Measurements from ENCODE around the gene BTNL3.
"Not testable (repeated sequence)": the region's sequence is repeated elsewhere in the genome, so short reads cannot be mapped to it uniquely, and the experiment has no call there.

The BTNL3 gene, protein sequence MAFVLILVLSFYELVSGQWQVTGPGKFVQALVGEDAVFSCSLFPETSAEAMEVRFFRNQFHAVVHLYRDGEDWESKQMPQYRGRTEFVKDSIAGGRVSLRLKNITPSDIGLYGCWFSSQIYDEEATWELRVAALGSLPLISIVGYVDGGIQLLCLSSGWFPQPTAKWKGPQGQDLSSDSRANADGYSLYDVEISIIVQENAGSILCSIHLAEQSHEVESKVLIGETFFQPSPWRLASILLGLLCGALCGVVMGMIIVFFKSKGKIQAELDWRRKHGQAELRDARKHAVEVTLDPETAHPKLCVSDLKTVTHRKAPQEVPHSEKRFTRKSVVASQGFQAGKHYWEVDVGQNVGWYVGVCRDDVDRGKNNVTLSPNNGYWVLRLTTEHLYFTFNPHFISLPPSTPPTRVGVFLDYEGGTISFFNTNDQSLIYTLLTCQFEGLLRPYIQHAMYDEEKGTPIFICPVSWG

DNA sequence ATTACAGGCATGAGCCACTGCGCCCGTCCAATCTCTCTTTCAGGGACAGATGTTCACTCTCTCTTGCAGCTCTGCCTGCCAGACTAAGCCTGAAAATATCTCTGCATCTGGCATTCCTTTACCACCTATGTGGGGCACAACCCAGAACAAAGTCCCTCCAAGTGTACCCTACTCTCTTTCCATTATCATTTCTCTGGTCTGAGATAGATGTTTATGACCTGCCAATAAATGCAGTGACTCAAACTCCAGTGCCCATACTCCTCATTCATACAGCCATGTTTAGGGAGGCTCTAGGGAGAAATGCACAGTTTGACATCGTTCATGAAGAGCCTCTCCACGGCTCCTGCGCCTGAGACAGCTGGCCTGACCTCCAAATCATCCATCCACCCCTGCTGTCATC lies at the start of gene BTNL3:
BTNL3 (plus strand) TSS at position 255 of the 400 bp plus-strand sequence. CDS start 183 bp downstream, outside the sequence.
- no peak for DNase-seq

DNA sequence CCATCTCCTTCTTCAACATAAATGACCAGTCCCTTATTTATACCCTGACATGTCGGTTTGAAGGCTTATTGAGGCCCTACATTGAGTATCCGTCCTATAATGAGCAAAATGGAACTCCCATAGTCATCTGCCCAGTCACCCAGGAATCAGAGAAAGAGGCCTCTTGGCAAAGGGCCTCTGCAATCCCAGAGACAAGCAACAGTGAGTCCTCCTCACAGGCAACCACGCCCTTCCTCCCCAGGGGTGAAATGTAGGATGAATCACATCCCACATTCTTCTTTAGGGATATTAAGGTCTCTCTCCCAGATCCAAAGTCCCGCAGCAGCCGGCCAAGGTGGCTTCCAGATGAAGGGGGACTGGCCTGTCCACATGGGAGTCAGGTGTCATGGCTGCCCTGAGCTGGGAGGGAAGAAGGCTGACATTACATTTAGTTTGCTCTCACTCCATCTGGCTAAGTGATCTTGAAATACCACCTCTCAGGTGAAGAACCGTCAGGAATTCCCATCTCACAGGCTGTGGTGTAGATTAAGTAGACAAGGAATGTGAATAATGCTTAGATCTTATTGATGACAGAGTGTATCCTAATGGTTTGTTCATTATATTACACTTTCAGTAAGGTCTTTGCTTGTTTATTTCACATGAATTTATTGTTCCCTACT lies 38.2 kb upstream of the BTNL3 start:
- DNase-seq = no peak

DNA sequence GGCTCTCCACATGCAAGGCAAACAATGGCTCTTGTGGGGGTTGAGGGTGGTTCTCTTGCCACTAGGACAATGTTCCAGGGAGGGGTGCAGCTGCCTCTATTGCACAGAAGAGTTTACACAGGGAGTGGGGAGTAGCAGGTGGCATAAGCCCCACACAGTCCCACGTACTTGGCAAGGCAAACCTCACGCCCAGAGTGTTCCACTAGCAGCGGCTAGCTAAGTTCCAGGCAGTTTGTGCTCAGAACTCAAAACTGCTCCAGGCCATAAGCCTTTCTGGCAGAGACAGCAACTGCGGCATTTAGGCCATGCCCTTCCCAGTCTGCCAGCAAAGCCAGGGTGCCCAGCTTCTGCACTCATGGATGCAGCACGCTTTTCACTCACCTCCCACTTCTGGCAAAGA lies 29.0 kb upstream of the BTNL3 start:
- no peak for DNase-seq

DNA sequence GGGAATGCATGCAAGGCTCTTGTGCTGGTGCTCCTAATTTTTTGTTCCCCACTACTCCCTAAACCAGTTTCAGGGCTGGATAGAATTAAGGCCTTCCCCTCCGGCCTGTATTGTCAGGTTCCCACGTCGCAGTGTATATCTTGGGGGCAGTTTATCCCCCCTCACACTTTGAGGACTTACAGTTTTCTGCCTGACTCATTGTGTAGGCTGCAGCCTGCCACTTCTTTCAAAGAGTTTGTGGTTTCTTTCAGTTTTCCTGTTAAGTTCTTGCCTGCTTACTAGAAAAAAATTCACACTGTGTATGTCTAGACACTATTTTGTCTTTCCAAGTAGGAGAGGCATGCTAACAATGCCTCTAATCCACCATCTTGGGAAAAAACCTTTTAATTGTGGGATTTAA lies 28.4 kb upstream of the BTNL3 start:
- DNase-seq = no peak

DNA sequence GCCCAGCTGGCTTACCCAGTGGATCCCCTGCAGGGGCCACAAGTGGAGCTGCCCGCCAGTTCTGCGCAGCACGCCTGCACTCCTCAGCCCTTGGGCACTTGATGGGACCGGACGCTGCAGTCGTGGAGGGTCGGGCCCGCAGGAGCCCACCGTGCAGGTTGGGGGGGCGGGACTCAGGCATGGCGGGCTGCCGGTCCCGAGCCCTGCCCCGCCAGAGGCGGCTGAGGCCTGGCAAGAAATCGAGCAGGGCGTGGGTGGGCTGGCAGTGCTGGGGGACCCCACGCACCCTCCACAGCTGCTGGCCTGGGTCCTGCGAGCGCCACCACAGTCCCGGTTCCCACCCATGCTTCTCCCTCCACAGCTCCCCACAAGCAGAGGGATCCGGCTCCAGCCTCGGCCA lies 19.2 kb upstream of the BTNL3 start:
- DNase-seq = no peak

DNA sequence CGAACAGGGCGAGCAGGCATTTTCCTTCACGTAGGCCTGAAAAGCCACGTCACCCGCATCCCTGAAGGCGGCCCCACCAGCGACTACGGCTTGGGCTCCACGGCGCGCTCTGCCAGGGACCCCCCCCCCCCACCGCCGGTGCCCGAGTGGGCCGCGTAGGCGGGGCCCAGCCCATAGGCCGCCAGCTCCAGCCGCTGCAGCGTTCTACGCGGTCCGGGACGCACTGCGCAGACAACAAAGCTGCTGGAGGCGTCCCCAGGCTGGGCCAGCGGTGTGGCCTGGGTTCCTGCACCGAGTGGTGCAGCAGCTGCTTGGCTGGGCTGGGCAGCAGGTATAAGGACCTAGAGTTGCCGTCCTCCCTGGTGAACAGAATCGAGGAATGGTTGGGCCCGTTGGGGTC lies 18.3 kb upstream of the BTNL3 start:
- no peak for DNase-seq

DNA sequence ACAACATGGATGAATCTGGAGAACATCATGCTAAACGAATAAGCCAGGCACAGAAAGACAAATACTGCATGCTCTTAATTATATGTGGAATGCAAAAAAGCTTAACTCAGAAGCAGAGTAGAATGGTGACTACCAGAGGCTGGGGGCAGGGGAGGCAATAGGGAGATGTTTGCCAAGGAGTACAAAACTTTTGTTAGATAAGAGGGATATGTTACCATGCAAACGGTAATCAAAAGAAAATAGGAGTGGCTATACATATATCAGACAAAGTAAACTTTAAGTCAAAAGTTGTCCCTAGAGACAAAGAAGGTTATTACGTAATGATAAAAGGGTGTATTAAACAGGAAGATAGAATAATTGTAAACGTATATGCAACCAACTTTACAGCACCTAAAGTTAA lies 17.8 kb upstream of the BTNL3 start:
- no peak for DNase-seq

DNA sequence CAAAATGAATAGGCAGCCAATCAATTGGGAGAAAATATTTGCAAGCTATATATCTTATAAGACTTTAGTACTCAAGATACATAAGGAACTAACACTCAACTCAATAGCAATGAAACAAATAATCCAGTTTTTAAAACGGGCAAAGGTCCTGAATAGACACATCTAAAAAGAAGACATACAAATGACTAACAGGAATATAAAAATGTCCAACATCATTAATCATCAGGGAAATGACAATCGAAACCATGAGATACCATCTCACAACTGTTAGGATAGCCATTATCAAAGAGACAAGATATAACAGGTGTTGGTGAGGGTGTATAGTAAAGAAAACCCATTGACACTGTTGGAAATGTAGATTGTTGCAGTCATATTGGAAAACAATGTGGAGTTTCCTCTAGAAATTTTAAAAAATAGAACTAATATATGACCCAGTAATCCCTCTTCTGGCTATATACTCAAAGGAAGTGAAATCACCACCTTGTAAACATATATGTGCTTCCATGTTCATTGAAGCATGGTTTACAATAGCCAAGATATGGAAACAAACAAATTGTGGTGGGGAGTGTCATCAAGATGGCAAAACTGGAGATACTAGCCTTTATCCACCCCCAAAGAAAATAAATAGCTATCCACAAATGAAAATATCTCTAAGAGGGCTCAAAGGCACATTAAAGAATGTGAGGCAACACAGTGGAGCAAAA lies 13.9 kb upstream of the BTNL3 start:
- DNase-seq = no peak

DNA sequence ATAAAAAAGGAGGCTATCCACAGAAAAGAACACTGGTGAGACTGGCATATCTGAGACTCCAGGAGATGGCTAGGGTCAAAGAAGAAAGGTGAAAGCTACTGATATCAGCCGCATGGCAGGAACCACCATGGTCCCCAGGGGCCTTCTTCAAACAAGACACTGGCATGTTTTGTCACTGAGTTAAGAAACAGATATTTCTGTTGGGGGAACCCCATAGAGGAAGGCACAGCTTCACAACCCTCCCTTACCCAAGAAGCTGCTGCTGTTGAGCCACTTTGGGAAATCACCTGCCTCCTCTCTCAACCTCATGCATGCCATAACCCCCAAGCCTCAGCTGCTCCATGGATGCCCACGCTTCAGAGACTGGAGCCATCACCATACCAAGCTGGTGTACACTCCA lies 13.3 kb upstream of the BTNL3 start:
- DNase-seq = no peak

DNA sequence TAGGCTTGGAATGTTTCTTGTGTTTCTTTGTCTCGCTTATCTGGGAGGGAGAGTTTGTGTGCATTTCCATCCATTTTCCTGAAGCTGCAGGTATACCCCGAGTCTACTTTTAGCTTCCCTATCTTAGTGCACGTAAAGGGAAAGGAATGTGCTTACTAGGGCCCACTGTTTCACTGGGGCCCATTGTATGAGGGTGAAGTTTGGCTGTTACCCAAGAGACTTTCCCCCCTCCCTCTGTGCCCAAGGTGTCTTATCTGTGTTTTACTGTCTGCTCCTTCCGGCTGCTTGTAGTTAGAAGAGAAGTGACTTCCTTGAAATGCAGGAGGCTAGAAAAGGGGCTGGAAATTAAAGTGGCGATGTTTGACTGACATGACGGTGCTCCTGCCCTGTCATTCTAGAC lies 12.1 kb upstream of the BTNL3 start:
- no peak for DNase-seq

DNA sequence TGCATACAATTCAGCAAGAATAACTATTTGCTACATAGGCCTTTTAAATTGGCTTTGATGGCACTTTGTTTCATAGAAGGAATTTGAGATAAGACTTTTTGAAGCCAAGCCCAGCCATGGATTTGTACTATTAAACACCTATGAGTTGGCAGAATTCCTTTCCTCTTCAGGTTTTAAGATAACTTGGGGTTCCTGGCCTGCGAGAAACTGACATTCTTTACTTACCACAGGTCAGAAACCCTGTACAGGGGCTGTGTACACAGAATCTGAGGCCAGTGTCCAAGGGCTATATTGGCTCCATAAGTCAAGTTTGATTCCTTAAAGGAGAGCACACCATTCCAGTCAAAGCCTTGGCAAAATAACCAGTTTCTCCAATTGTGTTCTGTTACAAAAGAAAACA lies 10.8 kb upstream of the BTNL3 start:
- DNase-seq = no peak

DNA sequence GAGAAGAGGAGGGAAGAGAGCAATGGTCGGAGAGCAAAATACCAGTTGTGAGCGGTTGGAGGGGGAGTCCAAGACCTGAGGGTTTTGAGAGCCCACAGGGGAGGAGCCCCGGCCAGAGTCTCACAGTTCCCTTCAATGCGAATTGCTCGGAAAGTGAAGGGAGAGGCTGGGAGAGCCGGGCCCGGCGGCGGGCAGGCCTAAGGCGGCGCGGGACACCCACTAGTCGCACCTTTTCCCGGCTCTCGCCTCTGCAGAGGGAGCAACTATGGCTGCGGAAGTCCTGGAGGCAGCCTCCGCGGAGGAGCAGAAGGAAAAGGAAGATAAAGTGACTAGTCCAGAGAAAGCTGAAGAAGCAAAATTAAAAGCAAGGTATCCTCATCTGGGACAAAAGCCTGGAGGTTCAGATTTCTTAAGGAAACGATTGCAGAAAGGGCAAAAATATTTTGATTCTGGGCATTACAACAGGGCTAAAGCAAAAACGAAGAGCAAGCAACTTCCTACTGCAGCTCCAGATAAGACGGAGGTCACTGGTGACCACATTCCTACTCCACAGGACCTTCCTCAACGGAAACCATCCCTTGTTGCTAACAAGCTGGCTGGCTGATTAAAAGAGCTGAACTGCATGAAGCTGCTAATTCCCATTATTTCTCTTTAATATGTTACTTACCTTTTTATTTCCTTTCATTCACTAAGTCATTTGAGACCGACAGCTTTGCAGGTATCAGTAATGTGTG lies 6.5 kb upstream of the BTNL3 start:
- DNase-seq = no peak

DNA sequence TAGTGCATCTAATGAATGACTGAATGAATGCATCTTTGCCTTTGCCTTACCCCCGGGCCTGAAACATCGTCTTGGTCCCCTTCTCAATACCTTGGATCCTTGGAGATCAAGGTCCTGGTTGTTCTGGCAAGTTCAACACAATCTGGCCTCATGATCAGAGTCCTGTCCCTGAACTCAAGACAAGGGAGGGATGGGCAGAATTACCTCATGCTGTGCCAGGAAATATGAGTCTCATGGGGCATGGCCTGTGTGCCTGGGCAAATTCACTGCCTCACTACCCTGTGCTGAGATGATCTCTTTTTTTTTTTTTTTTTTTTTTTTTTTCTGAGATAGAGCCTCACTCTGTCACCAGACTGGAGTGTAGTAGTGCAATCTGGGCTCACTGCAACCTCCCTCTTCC lies 630 bp upstream of the BTNL3 start:
- no peak for DNase-seq

DNA sequence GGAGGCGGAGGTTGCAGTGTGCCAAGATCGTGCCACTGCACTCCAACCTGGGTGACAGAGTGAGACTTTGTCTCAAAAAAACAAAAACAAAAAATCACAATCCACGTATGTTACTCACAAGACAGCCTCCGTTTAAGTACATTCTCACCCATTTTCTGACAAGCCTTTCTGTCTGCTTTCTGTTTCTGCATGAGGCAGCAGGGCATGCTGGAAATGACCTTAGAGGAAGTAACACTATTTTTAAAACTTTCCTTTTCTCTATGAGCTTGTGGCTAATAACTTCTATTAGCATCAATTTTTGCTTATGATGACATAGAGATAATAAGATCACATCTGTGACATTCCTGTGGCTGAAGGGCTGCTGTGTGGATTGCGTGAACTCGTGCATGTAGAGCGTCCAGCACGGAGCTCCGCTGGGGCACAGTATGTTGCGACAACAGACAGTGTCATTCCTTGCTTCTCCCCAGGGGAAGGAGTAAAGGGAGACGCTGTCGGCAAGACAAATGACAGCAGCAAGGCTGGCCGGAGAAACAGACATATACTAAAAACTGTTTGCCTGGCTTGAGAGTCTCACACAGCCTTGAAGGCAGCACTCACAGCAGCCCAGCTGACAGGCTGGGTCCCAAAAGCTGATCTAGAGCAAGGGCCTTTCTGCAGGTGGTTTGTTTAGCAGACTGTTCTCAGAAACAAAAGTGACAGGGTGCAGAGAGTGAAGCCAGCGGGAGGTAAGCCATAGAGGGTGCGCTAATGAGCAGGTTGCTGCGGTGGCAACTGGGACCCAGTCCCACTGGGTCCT lies 1.6 kb downstream of the BTNL3 start:
- DNase-seq = no peak

DNA sequence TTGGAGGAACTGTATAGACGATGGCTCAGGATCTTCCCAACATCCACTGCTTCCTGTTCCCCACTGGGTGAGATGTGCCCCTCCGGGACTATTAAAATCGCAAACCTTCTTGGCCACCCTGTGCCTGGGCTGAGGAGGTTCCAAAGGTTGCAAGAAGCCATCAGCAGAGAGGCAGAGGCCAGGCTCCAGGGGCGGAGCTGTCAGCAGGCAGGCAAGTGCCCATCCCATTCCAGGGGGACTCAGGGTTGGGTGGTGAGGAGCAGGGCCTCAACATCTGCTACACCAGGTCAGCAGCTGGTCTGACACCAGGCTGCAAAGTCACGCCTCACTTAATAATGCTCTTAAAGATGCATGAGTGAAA lies 2.2 kb downstream of the BTNL3 start:
- DNase-seq = no peak

DNA sequence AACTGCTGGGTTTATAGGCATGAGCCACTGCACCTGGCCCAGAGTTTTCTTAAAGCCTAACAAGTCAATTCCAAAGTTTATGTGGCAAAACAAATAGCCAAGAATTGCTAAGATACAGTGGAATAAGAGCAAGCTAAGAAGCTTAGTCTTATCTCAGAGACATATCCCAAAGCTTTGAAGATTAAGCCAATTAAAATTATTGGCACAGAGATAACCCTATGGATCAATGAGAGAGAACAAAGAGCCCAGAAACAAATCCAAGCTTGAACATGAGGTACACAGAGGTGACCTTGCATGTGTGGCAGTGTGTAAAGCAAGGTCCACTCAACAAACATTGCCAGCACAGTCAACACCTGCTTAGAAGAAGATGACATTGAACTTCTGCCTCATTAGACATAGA lies 13.3 kb downstream of the BTNL3 start:
- no peak for DNase-seq

DNA sequence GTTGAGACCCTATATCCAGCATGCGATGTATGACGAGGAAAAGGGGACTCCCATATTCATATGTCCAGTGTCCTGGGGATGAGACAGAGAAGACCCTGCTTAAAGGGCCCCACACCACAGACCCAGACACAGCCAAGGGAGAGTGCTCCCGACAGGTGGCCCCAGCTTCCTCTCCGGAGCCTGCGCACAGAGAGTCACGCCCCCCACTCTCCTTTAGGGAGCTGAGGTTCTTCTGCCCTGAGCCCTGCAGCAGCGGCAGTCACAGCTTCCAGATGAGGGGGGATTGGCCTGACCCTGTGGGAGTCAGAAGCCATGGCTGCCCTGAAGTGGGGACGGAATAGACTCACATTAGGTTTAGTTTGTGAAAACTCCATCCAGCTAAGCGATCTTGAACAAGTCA lies 17.1 kb downstream of the BTNL3 start:
- no peak for DNase-seq

DNA sequence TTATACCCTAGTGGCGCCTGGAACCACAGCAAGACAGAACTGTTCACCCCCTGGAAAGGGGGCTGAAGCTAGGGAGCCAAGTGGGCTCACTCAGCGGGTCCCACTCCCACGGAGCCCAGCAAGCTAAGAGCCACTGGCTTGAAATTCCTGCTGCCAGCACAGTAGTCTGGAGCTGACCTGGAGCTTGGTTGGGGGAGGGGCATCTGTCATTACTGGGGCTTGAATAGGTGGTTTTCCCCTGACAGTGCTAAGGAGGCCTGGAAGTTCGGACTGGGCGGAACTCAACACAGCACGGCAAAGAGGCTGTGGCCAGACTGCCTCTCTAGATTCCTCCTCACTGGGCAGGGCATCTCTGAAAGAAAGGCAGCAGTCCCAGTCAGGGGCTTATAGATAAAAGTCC lies 19.5 kb downstream of the BTNL3 start:
- no peak for DNase-seq

DNA sequence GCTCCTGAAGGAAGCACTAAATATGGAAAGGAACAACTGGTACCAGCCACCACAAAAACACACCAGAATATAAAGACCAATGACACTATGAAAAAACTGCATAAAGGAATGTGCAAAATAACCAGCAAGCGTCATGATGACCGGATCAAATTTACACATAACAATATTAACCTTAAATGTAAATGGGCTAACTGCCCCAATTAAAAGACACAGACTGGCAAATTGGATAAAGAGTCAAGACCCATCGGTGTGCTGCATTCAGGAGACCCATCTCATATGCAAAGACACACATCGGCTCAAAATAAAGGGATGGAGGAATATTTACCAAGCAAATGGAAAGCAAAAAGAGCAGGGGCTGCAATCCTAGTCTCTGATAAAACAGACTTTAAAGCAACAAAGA lies 21.4 kb downstream of the BTNL3 start:
- DNase-seq = not testable (repeated sequence)

DNA sequence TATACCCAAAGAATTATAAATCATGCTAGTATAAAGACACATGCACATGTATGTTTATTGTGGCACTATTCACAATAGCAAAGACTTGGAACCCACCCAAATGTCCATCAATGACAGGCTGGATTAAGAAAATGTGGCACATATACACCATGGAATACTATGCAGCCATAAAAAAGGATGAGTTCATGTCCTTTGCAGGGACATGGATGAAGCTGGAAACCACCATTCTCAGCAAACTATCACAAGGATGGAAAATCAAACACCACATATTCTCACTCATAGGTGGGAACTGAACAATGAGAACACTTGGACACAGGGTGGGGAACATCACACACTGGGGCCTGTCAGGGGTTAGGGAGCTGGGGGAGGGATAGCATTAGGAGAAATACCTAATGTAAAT lies 26.0 kb downstream of the BTNL3 start:
- not testable (repeated sequence) for DNase-seq

DNA sequence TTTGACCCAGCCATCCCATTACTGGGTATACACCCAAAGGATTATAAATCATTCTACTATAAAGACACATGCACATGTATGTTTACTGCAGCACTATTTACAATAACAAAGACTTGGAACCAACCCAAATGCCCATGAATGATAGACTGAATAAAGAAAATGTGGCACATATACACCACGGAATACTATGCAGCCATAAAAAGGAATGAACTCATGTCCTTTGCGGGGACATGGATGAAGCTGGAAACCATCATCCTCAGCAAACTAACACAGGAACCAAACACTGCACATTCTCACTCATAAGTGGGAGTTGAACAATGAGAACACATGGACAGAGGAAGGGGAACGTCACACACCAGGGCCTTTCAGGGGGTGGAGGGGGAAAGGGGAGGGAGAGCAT lies 28.8 kb downstream of the BTNL3 start:
- DNase-seq = not testable (repeated sequence)

DNA sequence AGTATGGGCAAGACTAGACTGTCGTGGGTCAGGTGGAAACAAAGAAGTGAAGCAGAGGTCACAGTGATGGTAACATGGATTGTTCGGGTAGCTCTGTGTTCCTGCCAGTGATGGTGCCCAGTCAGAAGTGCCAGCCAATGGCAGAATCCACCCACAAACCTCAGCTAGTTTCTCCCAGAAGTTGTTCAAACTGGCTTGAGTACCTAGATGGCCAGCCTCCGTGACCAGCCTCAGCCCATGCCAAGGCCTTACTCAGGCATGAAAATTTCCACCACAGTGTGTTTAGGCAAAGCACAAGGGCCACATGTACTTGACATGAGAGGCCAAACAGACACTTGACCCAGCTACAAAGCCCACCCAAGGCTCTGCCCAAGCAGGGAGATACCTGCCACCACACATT lies 32.0 kb downstream of the BTNL3 start:
- DNase-seq = no peak

All from NCI-H1436 treated with DMSO at 0.1 percent for 48 hours (cell line).